IMR-90 (cell line): ENCODE results near the gene CLDN34. TPM values are rescaled to one million over a fixed set of nuclear protein-coding genes. Genes with fewer than 3 reads are reported as not detected.

Experiments
- ATAC-seq: fragments of 200-7000 bp; cut with Tn5 transposase; 2 replicates; pipeline ENCODE4 v1.9.1; 2020; ENCODE audit warnings: low read depth, mild to moderate bottlenecking, moderate library complexity
- BruUV-seq: library from RNA; stranded (reverse); fragments of 400-500 nt; replicated peaks from 2 replicates; lab custom pipeline; 2021; lab: Mats Ljungman, UMichigan
- CTCF ChIA-PET: fragments of 300-600 bp; formaldehyde crosslinking; extraction: SDS; loops from one replicate; lab custom pipeline; 2021; ENCODE audit warnings: antibody characterized with exemption; lab: Yijun Ruan, JAX
- POLR2A ChIA-PET: fragments of 300-600 bp; sonication (Branson Sonifier 250); formaldehyde crosslinking; loops from one replicate; lab custom pipeline; 2022; ENCODE audit warnings: antibody characterized with exemption; ENCODE audit not compliant: unreplicated experiment; lab: Charles Lee
- DNase-seq: peaks from one replicate; pipeline ENCODE4 v3.0.0; 2013
- H2AFZ ChIP-seq: replicated peaks from 2 replicates; pipeline ENCODE3; 2013; ENCODE audit warnings: low read length, mild to moderate bottlenecking; ENCODE audit not compliant: poor library complexity
- H2AK5ac ChIP-seq: 2 replicates; pipeline ENCODE4 v1.6.1; 2013; ENCODE audit warnings: low read depth, low read length, inconsistent platforms
- H2AK9ac ChIP-seq: replicated peaks from 2 replicates; pipeline ENCODE3; 2013; ENCODE audit warnings: mild to moderate bottlenecking, low read depth, low read length, moderate library complexity; ENCODE audit not compliant: poor library complexity
- H2BK120ac ChIP-seq: 2 replicates; pipeline ENCODE4 v1.6.1; 2013; ENCODE audit warnings: low read depth, low read length, inconsistent platforms
- H2BK15ac ChIP-seq: 3 replicates; pipeline ENCODE4 v1.6.1; 2013; ENCODE audit warnings: low read depth, low read length, inconsistent platforms
- H2BK20ac ChIP-seq: 2 replicates; pipeline ENCODE4 v1.6.1; 2013; ENCODE audit warnings: low read depth, mild to moderate bottlenecking, inconsistent platforms, low read length, moderate library complexity
- H2BK5ac ChIP-seq: 2 replicates; pipeline ENCODE4 v1.6.1; 2013; ENCODE audit warnings: mild to moderate bottlenecking, low read depth, low read length, inconsistent platforms; ENCODE audit not compliant: poor library complexity, severe bottlenecking
- H3K14ac ChIP-seq: replicated peaks from 2 replicates; pipeline ENCODE4 v1.6.1; 2013; ENCODE audit warnings: low read depth, low read length, inconsistent platforms
- H3K18ac ChIP-seq: 2 replicates; pipeline ENCODE4 v1.6.1; 2013; ENCODE audit warnings: low read depth, low read length, control low read depth
- H3K23ac ChIP-seq: 2 replicates; pipeline ENCODE4 v1.6.1; 2013; ENCODE audit warnings: low read depth, low read length, inconsistent platforms
- H3K27ac ChIP-seq: 2 replicates; pipeline ENCODE4 v1.5.1; 2013; ENCODE audit warnings: mild to moderate bottlenecking, control low read depth, low read length; ENCODE audit not compliant: insufficient read depth
- H3K27me3 ChIP-seq: 2 replicates; pipeline ENCODE4 v1.6.1; 2013; ENCODE audit warnings: low read length; ENCODE audit not compliant: control insufficient read depth, insufficient read depth
- H3K36me3 ChIP-seq: 2 replicates; pipeline ENCODE4 v1.6.1; 2013; ENCODE audit warnings: low read length, mixed read lengths; ENCODE audit not compliant: control insufficient read depth, insufficient read depth
- H3K4ac ChIP-seq: 2 replicates; pipeline ENCODE4 v1.6.1; 2013; ENCODE audit warnings: low read depth, low read length, inconsistent platforms
- H3K4me1 ChIP-seq: 2 replicates; pipeline ENCODE4 v1.6.1; 2013; ENCODE audit warnings: low read length, mixed read lengths; ENCODE audit not compliant: control insufficient read depth, insufficient read depth
- H3K4me2 ChIP-seq: 2 replicates; pipeline ENCODE4 v1.6.1; 2013; ENCODE audit warnings: low read depth, mild to moderate bottlenecking, control low read depth, low read length, moderate library complexity
- H3K4me3 ChIP-seq: 2 replicates; pipeline ENCODE4 v1.5.1; 2013; ENCODE audit warnings: low read depth, mild to moderate bottlenecking, control low read depth, low read length, moderate library complexity; ENCODE audit not compliant: insufficient read depth
- H3K56ac ChIP-seq: 2 replicates; pipeline ENCODE4 v1.6.1; 2013; ENCODE audit warnings: low read length, inconsistent platforms; ENCODE audit not compliant: insufficient read depth; ENCODE audit errors: extremely low read depth
- H3K79me1 ChIP-seq, 2 experiments: 2 replicates each; pipeline ENCODE4 v1.6.1; 2013; ENCODE audit warnings: low read length in 2 of 2, inconsistent platforms in 1 of 2, low read depth in 1 of 2
- H3K9ac ChIP-seq: 2 replicates; pipeline ENCODE4 v1.6.1; 2013; ENCODE audit warnings: low read depth, low read length, control low read depth
- H3K9me1 ChIP-seq: 2 replicates; pipeline ENCODE4 v1.6.1; 2013; ENCODE audit warnings: low read length, inconsistent platforms; ENCODE audit not compliant: insufficient read depth
- H3K9me3 ChIP-seq: 2 replicates; pipeline ENCODE4 v1.6.1; 2013; ENCODE audit warnings: low read length; ENCODE audit not compliant: control insufficient read depth, insufficient read depth
- H4K20me1 ChIP-seq: 2 replicates; pipeline ENCODE4 v1.6.1; 2013; ENCODE audit warnings: low read length, inconsistent platforms; ENCODE audit not compliant: insufficient read depth
- H4K5ac ChIP-seq: 2 replicates; pipeline ENCODE4 v1.6.1; 2013; ENCODE audit warnings: mild to moderate bottlenecking, low read depth, low read length, control low read depth
- H4K8ac ChIP-seq, 2 experiments: 2 replicates each; pipeline ENCODE4 v1.6.1; 2013; ENCODE audit warnings: low read depth in 2 of 2, low read length in 2 of 2, control low read depth in 1 of 2, inconsistent platforms in 1 of 2
- H4K91ac ChIP-seq: 2 replicates; pipeline ENCODE4 v1.6.1; 2013; ENCODE audit warnings: low read depth, low read length, inconsistent platforms; ENCODE audit not compliant: insufficient read depth
- CEBPB ChIP-seq: IDR thresholded peaks from 2 replicates; pipeline ENCODE4 v1.6.1; 2012; ENCODE audit warnings: low read depth, low read length, improper control_type of control experiment
- ELK1 ChIP-seq: fragments of 150-350 bp; IDR thresholded peaks from 2 replicates; pipeline ENCODE4 v1.6.1; 2016; ENCODE audit warnings: low read depth, mild to moderate bottlenecking, low read length, moderate library complexity, borderline replicate concordance
- MAFK ChIP-seq: IDR thresholded peaks from 2 replicates; pipeline ENCODE4 v1.6.1; 2012; ENCODE audit warnings: low read depth, low read length, improper control_type of control experiment
- MAZ ChIP-seq: IDR thresholded peaks from 2 replicates; pipeline ENCODE4 v1.6.1; 2012; ENCODE audit warnings: low read depth, mild to moderate bottlenecking, low read length, improper control_type of control experiment, moderate library complexity, borderline replicate concordance
- POLR2A ChIP-seq: IDR thresholded peaks from 2 replicates; pipeline ENCODE4 v1.6.1; 2012; ENCODE audit warnings: mild to moderate bottlenecking, low read depth, low read length
- USF2 ChIP-seq: fragments of 150-350 bp; IDR thresholded peaks from 2 replicates; pipeline ENCODE4 v1.6.1; 2017; ENCODE audit warnings: mild to moderate bottlenecking, antibody characterized with exemption, low read length, low read depth
- WGBS, 2 experiments: methylation state at CpG; one replicate each; pipeline versions ENCODE4 v1.1.5 to v1.1.7; 2013; ENCODE audit warnings: missing lambda C conversion rate in 2 of 2; ENCODE audit not compliant: insufficient read length in 1 of 2; ENCODE audit errors: extremely low coverage in 2 of 2; 5-methylcytosine and 5-hydroxymethylcytosine counted together
- dilution Hi-C: fragments of 300-500 bp; cut with HindIII; formaldehyde crosslinking; loops from one replicate; pipeline ENCODE4 v1.14.3; 2018; ENCODE audit warnings: low sequenced_read_pairs; ENCODE audit not compliant: unreplicated experiment
- in situ Hi-C: fragments of 300-500 bp; cut with MboI; formaldehyde crosslinking; loops from 3 replicates; pipeline ENCODE4 v1.14.3; 2019; ENCODE audit warnings: low sequenced_read_pairs, inconsistent platforms, mixed read lengths
- intact Hi-C: fragments of 100-400 bp; cut with micrococcal nuclease; formaldehyde crosslinking; loops from 2 replicates; pipeline ENCODE4 v1.10.0; 2022
- polyA plus RNA-seq, 3 experiments: library from polyadenylated mRNA; depleted of rRNA; stranded (reverse); fragments of >200 nt; gene quantifications; 2 replicates each; pipeline ENCODE4 v1.2.3, GENCODE V29; 2012; ENCODE audit warnings: low replicate concordance in 1 of 3
- total RNA-seq: library from RNA; depleted of rRNA; stranded (reverse); fragments of >200 nt; gene quantifications from 2 replicates; pipeline ENCODE4 v1.2.3, GENCODE V29; 2012

CLDN34 gene
- total and polyA plus RNA-seq, 2 of the 4 experiments (the other 2 are of a cell fraction) = 0.14 TPM; not detected in 1

- TF ChIP-seq MAFK (no peak), ELK1 (no peak), POLR2A (no peak), MAZ (no peak), CEBPB (no peak), USF2 (no peak)
- no peaks in the 10 kb centered on the region for H3K36me3 ChIP-seq
- no peak overlapping the region for H3K4me2 ChIP-seq
- peaks cover 8% of the 10 kb centered on the region for H3K4me1 ChIP-seq
- H2AK9ac ChIP-seq = no peak overlapping the region
- H2BK20ac ChIP-seq = peak overlapping the region; percentile 52; the same call in 1 of the 2 replicates
- peak overlapping the region; percentile 49; the same call in 1 of the 3 replicates for H2BK15ac ChIP-seq
- no TSS peak for BruUV-seq
- no peaks in the 10 kb centered on the region for H3K79me1 ChIP-seq
- ATAC-seq (no peak), DNase-seq (no peak)
- H3K9ac ChIP-seq = no peak overlapping the region
- no peaks in the 10 kb centered on the region for H3K9me3 ChIP-seq
- no peak overlapping the region for H2BK5ac ChIP-seq
- no peak overlapping the region for H4K5ac ChIP-seq
- no peaks in the 10 kb centered on the region for H3K27me3 ChIP-seq
- no peaks in the 10 kb centered on the region for H4K20me1 ChIP-seq
- in situ Hi-C loops = no loop called here
- H4K91ac ChIP-seq = no peak overlapping the region
- no peak overlapping the region for H3K14ac ChIP-seq
- ChIA-PET POLR2A (no interaction called here), CTCF (no interaction called here)
- no peak overlapping the region; the same call in 1 of the 2 replicates for H3K18ac ChIP-seq
- H2AFZ ChIP-seq = no peak overlapping the region
- no peak overlapping the region for H3K56ac ChIP-seq
- H2AK5ac ChIP-seq = peak overlapping the region; percentile 62; the same call in 1 of the 2 replicates
- H3K4me3 ChIP-seq = no peak overlapping the region
- H4K8ac ChIP-seq = no peak overlapping the region; a peak in 1 of 4 replicates
- intact Hi-C loops = no loop called here
- no peak overlapping the region for H3K27ac ChIP-seq
- no peaks in the 10 kb centered on the region for H3K9me1 ChIP-seq
- peak overlapping the region; percentile 59 for H3K4ac ChIP-seq
- peak overlapping the region; percentile 32; the same call in 1 of the 2 replicates for H2BK120ac ChIP-seq
- dilution Hi-C loops = no loop called here
- no peak overlapping the region for H3K23ac ChIP-seq
- WGBS, 2 experiments = no CpG with 5 or more reads among the region's 5 CpGs
Observed at GRCh38 chrX:9958183-9958582, 9.0 kb upstream of the CLDN34 start.
